HUDEP-2 (cell line): ENCODE results near the gene PPID.
"Not testable (repeated sequence)": the region's sequence is repeated elsewhere in the genome, so short reads cannot be mapped to it uniquely, and the experiment has no call there.

Source experiments
- DNase-seq, 76 experiments: peaks; one replicate each; lab custom pipeline; 2025; ENCODE audit not compliant: unreplicated experiment in 76 of 76; lab: John Stamatoyannopoulos, UW

Gene PPID

GRCh38 chr4:158739600-158739999 is 16.4 kb upstream of the PPID start:
- DNase-seq: no peak

GRCh38 chr4:158738866-158739265 is 15.7 kb upstream of the PPID start:
- DNase-seq: no peak

GRCh38 chr4:158729716-158730559 is 6.7 kb upstream of the PPID start:
- DNase-seq: peak in 66 of 76 experiments; percentile 1 to 71 (median 30)

- peak in 8 of 76 experiments; percentile 2 to 71 (median 12) for DNase-seq
These were observed 5.0 kb upstream of the PPID start for GRCh38 chr4:158728236-158728635.

- no peak for DNase-seq
These were observed 3.4 kb upstream of the PPID start for GRCh38 chr4:158726633-158727032.

GRCh38 chr4:158724637-158725036 is 1.4 kb upstream of the PPID start:
- DNase-seq: no peak

GRCh38 chr4:158722291-158722916 is 792 bp downstream of the PPID start:
- DNase-seq: peak in 8 of 76 experiments; percentile 2 to 39 (median 10)

GRCh38 chr4:158721680-158722079 is 1.5 kb downstream of the PPID start:
- no peak for DNase-seq

- no peak for DNase-seq
These were observed 7.4 kb downstream of the PPID start for GRCh38 chr4:158715802-158716201.

GRCh38 chr4:158714937-158715336 is 8.3 kb downstream of the PPID start:
- no peak for DNase-seq

- not testable (repeated sequence) for DNase-seq
These were observed 10.6 kb downstream of the PPID start for GRCh38 chr4:158712622-158713021.

GRCh38 chr4:158710814-158711213 is 12.4 kb downstream of the PPID start:
- peak in 10 of 76 experiments; percentile 0 to 30 (median 7) for DNase-seq

GRCh38 chr4:158704274-158704673 is 18.9 kb downstream of the PPID start:
- DNase-seq: no peak

- no peak for DNase-seq
These were observed 34.4 kb downstream of the PPID start for GRCh38 chr4:158688813-158689212.

- DNase-seq: no peak
These were observed 41.1 kb downstream of the PPID start for GRCh38 chr4:158682066-158682465.

GRCh38 chr4:158681629-158682028 is 41.6 kb downstream of the PPID start:
- DNase-seq: no peak

GRCh38 chr4:158678767-158679166 is 44.4 kb downstream of the PPID start:
- no peak for DNase-seq

GRCh38 chr4:158676076-158676475 is 47.1 kb downstream of the PPID start:
- DNase-seq: no peak

- DNase-seq: no peak
These were observed 49.6 kb downstream of the PPID start for GRCh38 chr4:158673633-158674032.

- peak; percentile 79 to 100 (median 98) for DNase-seq
These were observed 51.0 kb downstream of the PPID start, which contains the start of gene ETFDH for GRCh38 chr4:158671915-158672806. TSS of gene ETFDH (plus strand) at chr4:158672296. CDS start at chr4:158672457, 161 bp downstream.

- DNase-seq: no peak
These were observed 51.6 kb downstream of the PPID start, which contains the start of gene C4orf46 for GRCh38 chr4:158671665-158671914. TSS of gene C4orf46 (minus strand) at chr4:158671887. CDS start at chr4:158671801, 86 bp downstream.
